GM23248 (cell line): ENCODE measurements around the gene MRPL49. TPM values are rescaled to one million over a fixed set of nuclear protein-coding genes. Genes with fewer than 3 reads are reported as not detected.

Experiments used
- DNase-seq: peaks from one replicate; pipeline ENCODE4 v3.0.0-alpha.2; 2015
- H2AFZ ChIP-seq: fragments of 200-600 bp; sonication (generic); 2 replicates; pipeline ENCODE4 v1.6.1; 2016; ENCODE audit warnings: antibody characterized with exemption
- H3F3A ChIP-seq: fragments of 200-600 bp; sonication (generic); 2 replicates; pipeline ENCODE4 v1.6.1; 2016; ENCODE audit warnings: mild to moderate bottlenecking, antibody characterized with exemption, mixed run types; ENCODE audit not compliant: insufficient read depth
- H3K27ac ChIP-seq: fragments of 200-600 bp; sonication (generic); 2 replicates; pipeline ENCODE4 v1.5.1; 2016; ENCODE audit warnings: mild to moderate bottlenecking
- H3K27me3 ChIP-seq: fragments of 200-600 bp; sonication (generic); replicated peaks from 2 replicates; pipeline ENCODE4 v1.6.1; 2016; ENCODE audit warnings: mild to moderate bottlenecking; ENCODE audit not compliant: insufficient read depth
- H3K36me3 ChIP-seq: fragments of 200-600 bp; sonication (generic); 2 replicates; pipeline ENCODE4 v1.6.1; 2016; ENCODE audit warnings: low read depth, mild to moderate bottlenecking
- H3K4me1 ChIP-seq: fragments of 200-600 bp; sonication (generic); 2 replicates; pipeline ENCODE4 v1.6.1; 2016; ENCODE audit warnings: mild to moderate bottlenecking; ENCODE audit not compliant: insufficient read depth
- H3K4me2 ChIP-seq: fragments of 200-600 bp; sonication (generic); one replicate; pipeline ENCODE4 v1.6.1; 2016; ENCODE audit warnings: mild to moderate bottlenecking; ENCODE audit not compliant: unreplicated experiment
- H3K4me3 ChIP-seq: fragments of 200-600 bp; sonication (generic); 2 replicates; pipeline ENCODE4 v1.5.1; 2016; ENCODE audit warnings: mild to moderate bottlenecking
- H3K79me2 ChIP-seq: fragments of 200-600 bp; sonication (generic); 2 replicates; pipeline ENCODE4 v1.6.1; 2016; ENCODE audit warnings: mild to moderate bottlenecking; ENCODE audit not compliant: insufficient read depth
- H3K9ac ChIP-seq: fragments of 200-600 bp; sonication (generic); 2 replicates; pipeline ENCODE4 v1.6.1; 2016; ENCODE audit warnings: mild to moderate bottlenecking
- H3K9me2 ChIP-seq: fragments of 200-600 bp; sonication (generic); 2 replicates; pipeline ENCODE4 v1.6.1; 2016; ENCODE audit warnings: mixed run types, mild to moderate bottlenecking, moderate library complexity; ENCODE audit not compliant: insufficient read depth
- H3K9me3 ChIP-seq: fragments of 200-600 bp; sonication (generic); one replicate; pipeline ENCODE4 v1.6.1; 2017; ENCODE audit warnings: low read depth
- H4K20me1 ChIP-seq: fragments of 200-600 bp; sonication (generic); 2 replicates; pipeline ENCODE4 v1.6.0; 2016; ENCODE audit not compliant: insufficient read depth
- EZH2 ChIP-seq: fragments of 200-600 bp; sonication (generic); IDR thresholded peaks from 2 replicates; pipeline ENCODE4 v1.6.1; 2018; ENCODE audit warnings: antibody characterized with exemption, mild to moderate bottlenecking; ENCODE audit not compliant: insufficient read depth, poor library complexity, severe bottlenecking
- EZH2phosphoT487 ChIP-seq: fragments of 200-600 bp; sonication (generic); IDR thresholded peaks from 2 replicates; pipeline ENCODE4 v1.6.1; 2018; ENCODE audit warnings: antibody characterized with exemption, moderate library complexity, mild to moderate bottlenecking, low read depth; ENCODE audit not compliant: insufficient read depth
- WGBS, 2 experiments: methylation state at CpG; one replicate each; pipeline ENCODE4 v1.1.6; 2015 to 2017; ENCODE audit warnings: low lambda C conversion rate in 2 of 2, low coverage in 1 of 2; ENCODE audit errors: missing lambda C conversion rate in 2 of 2; 5-methylcytosine and 5-hydroxymethylcytosine counted together
- in situ Hi-C: fragments of 300-500 bp; cut with MboI; formaldehyde crosslinking; loops from 2 replicates; pipeline ENCODE4 v1.15.0; 2020
- polyA plus RNA-seq: library from polyadenylated mRNA; unstranded; fragments of >200 nt; fragmentation: Nextera tagmentation; extraction: Ambion mirVana; gene quantifications from 2 replicates; pipeline ENCODE4 v1.2.1, GENCODE V29; 2016
- total RNA-seq: library from RNA; depleted of rRNA; stranded (reverse); fragments of >200 nt; shearing (Covaris generic); gene quantifications from 2 replicates; pipeline ENCODE4 v1.2.3, GENCODE V29; 2014

The MRPL49 gene
- total and polyA plus RNA-seq, 2 experiments from 2014 or later: 53.3 to 78.4 TPM

GRCh38 chr11:65087827-65088226, 34.3 kb upstream of the MRPL49 start:
- H3K36me3 ChIP-seq: peaks cover 9% of the 10 kb centered on the region; the same call in 1 of the 2 replicates

GRCh38 chr11:65089621-65090020, 32.5 kb upstream of the MRPL49 start:
- no peak overlapping the region for H2AFZ ChIP-seq
- no peaks in the 10 kb centered on the region for H3K9me3 ChIP-seq
- H3K4me2 ChIP-seq: no peak overlapping the region
- peaks cover 14% of the 10 kb centered on the region for H3K79me2 ChIP-seq
- TF ChIP-seq EZH2phosphoT487 (no peak), EZH2 (no peak)
- H3K9ac ChIP-seq: no peak overlapping the region
- in situ Hi-C loops: no loop called here
- DNase-seq: no peak
- peaks cover 5% of the 10 kb centered on the region; the same call in 1 of the 2 replicates for H3F3A ChIP-seq
- WGBS, 2 experiments: 96 to 98% methylated on average over 4 of the region's 4 CpGs
- H3K4me1 ChIP-seq: 0 out of 2 replicates have a peak, but pooled peaks cover 5% of the 10 kb centered on the region
- H3K36me3 ChIP-seq: peaks cover 9% of the 10 kb centered on the region; the same call in 1 of the 2 replicates
- H4K20me1 ChIP-seq: no peaks in the 10 kb centered on the region
- no peaks in the 10 kb centered on the region for H3K9me2 ChIP-seq
- no peak overlapping the region for H3K27ac ChIP-seq
- no peaks in the 10 kb centered on the region for H3K27me3 ChIP-seq
- H3K4me3 ChIP-seq: no peak overlapping the region

More at GRCh38 chr11:65087827-65088226, 34.3 kb upstream of the MRPL49 start:
- no peak for DNase-seq
- Histone ChIP-seq H3K27ac (no peak overlapping the region), H3K9me3 (no peaks in the 10 kb centered on the region), H4K20me1 (no peaks in the 10 kb centered on the region), H3K9ac (no peak overlapping the region), H3K4me2 (no peak overlapping the region), H3K4me1 (0 out of 2 replicates have a peak, but pooled peaks cover 5% of the 10 kb centered on the region), H3K4me3 (no peak overlapping the region), H3F3A (no peaks in the 10 kb centered on the region), H3K9me2 (no peaks in the 10 kb centered on the region), H3K79me2 (peaks cover 27% of the 10 kb centered on the region), H2AFZ (no peak overlapping the region), H3K27me3 (no peaks in the 10 kb centered on the region)
- 83 to 86% methylated on average over 15 of the region's 15 CpGs for WGBS, 2 experiments
- TF ChIP-seq EZH2phosphoT487 (no peak), EZH2 (no peak)
- in situ Hi-C loops: no loop called here

GRCh38 chr11:65090628-65091027, 31.5 kb upstream of the MRPL49 start:
- TF ChIP-seq EZH2phosphoT487 (no peak), EZH2 (no peak)
- Histone ChIP-seq H3K4me3 (no peak overlapping the region), H3K27ac (no peak overlapping the region), H3K27me3 (no peaks in the 10 kb centered on the region), H2AFZ (no peak overlapping the region), H4K20me1 (no peaks in the 10 kb centered on the region), H3K9ac (no peak overlapping the region), H3K4me1 (no peaks in the 10 kb centered on the region), H3K4me2 (no peak overlapping the region), H3K36me3 (peaks cover 8% of the 10 kb centered on the region; the same call in 1 of the 2 replicates), H3F3A (peaks cover 11% of the 10 kb centered on the region; the same call in 1 of the 2 replicates), H3K79me2 (peaks cover 3% of the 10 kb centered on the region), H3K9me3 (no peaks in the 10 kb centered on the region), H3K9me2 (no peaks in the 10 kb centered on the region)
- no peak for DNase-seq
- WGBS, 2 experiments: 95 to 96% methylated on average over 4 of the region's 4 CpGs
- in situ Hi-C loops: no loop called here

GRCh38 chr11:65095427-65095826, 26.7 kb upstream of the MRPL49 start:
- peaks cover 7% of the 10 kb centered on the region; the same call in 1 of the 2 replicates for H3K4me1 ChIP-seq
- no peaks in the 10 kb centered on the region for H3K9me2 ChIP-seq
- H3K4me3 ChIP-seq: peak overlapping the region; percentile 93
- TF ChIP-seq EZH2 (no peak), EZH2phosphoT487 (no peak)
- H4K20me1 ChIP-seq: no peaks in the 10 kb centered on the region
- H3K9ac ChIP-seq: peak overlapping the region; percentile 97
- peaks cover 40% of the 10 kb centered on the region for H3K79me2 ChIP-seq
- H3K9me3 ChIP-seq: no peaks in the 10 kb centered on the region
- H2AFZ ChIP-seq: peak overlapping the region; percentile 98
- no peaks in the 10 kb centered on the region for H3K27me3 ChIP-seq
- in situ Hi-C loops: no loop called here
- peaks cover 11% of the 10 kb centered on the region; the same call in 1 of the 2 replicates for H3F3A ChIP-seq
- 81 to 83% methylated on average over 14 to 22 of the region's 22 CpGs for WGBS, 2 experiments
- DNase-seq: no peak
- no peak overlapping the region for H3K27ac ChIP-seq
- H3K36me3 ChIP-seq: 0 out of 2 replicates have a peak, but pooled peaks cover 4% of the 10 kb centered on the region
- peak overlapping the region; percentile 75 for H3K4me2 ChIP-seq
